Esophagus muscularis mucosa (tissue), 3 donors: ENCODE results near the gene PCP2.

Experiments
- POLR2AphosphoS5 ChIP-seq, 2 donors: sonication (generic); formaldehyde crosslinking; IDR thresholded peaks; one replicate each; pipeline ENCODE4 v1.6.1; 2017; ENCODE audit warnings: antibody characterized with exemption in 2 of 2
- TF ChIP-seq, protein P1 (sequence below), 3 experiments: fragments of 200-600 bp in 2 of 3; fragments of 450-650 bp in 1 of 3; sonication (generic) in 2 of 3; IDR thresholded peaks; one replicate each; pipeline ENCODE4 v1.5.1; 2017 to 2019; ENCODE audit warnings: antibody characterized with exemption in 3 of 3, mild to moderate bottlenecking in 2 of 3, moderate library complexity in 1 of 3

DNA sequence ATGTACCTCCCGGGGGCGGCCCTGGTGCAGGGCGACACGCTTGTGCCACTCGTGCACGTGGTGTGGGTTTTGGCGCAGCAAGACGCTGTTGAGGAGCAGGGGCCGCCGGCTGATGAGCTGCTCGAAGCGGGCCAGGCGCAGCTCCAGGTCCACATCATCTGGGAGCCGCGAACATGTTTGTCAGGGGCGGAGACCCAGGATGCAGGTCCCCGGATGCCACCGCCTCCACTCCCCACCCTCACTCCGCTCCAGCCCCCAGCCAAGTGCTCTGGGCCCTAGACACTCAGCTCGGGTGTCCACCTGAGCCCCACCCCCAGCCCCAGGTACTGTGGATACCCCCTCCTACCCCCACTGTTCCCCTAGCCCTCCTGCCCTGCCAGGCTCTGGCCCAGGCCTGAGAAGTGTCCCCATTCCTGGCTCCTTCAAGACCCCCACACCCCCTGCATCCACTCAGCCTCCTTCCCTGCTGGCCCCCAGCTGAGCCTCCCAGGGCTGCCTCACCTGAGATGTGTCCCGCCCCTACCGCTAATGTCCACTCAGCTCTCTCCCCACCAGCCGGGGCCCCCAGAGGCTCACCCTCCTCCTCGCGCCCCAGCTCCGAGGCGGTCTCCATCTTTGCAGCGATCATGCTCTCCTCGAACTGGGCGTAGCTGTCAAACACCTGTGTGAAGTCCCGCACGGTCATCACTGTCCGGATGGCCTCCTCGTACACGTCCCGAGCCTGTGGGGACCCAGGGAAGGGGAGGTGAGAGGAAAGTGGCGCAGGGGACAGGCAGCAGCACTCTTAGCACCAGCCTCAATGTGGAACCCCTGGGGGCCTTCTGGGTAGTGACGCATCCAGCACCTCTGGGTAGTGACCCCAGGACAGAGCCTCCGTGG, 9.6 kb downstream of the PCP2 start:
- TF ChIP-seq, protein P1, sequence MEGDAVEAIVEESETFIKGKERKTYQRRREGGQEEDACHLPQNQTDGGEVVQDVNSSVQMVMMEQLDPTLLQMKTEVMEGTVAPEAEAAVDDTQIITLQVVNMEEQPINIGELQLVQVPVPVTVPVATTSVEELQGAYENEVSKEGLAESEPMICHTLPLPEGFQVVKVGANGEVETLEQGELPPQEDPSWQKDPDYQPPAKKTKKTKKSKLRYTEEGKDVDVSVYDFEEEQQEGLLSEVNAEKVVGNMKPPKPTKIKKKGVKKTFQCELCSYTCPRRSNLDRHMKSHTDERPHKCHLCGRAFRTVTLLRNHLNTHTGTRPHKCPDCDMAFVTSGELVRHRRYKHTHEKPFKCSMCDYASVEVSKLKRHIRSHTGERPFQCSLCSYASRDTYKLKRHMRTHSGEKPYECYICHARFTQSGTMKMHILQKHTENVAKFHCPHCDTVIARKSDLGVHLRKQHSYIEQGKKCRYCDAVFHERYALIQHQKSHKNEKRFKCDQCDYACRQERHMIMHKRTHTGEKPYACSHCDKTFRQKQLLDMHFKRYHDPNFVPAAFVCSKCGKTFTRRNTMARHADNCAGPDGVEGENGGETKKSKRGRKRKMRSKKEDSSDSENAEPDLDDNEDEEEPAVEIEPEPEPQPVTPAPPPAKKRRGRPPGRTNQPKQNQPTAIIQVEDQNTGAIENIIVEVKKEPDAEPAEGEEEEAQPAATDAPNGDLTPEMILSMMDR (IDR thresholded peaks at IDR 0.05): no peak
- no peak for TF ChIP-seq POLR2AphosphoS5 (IDR thresholded peaks at IDR 0.05)
